GM12878 (cell line): ENCODE data around the gene USP17L28. TPM values are rescaled to one million over a fixed set of nuclear protein-coding genes. Genes with fewer than 3 reads are reported as not detected.
"Not testable (repeated sequence)": the region's sequence is repeated elsewhere in the genome, so short reads cannot be mapped to it uniquely, and the experiment has no call there.

ENCODE experiments used
- ATAC-seq: fragments of 200-7000 bp; cut with Tn5 transposase; 3 replicates; pipeline ENCODE4 v1.9.1; 2020; ENCODE audit warnings: mild to moderate bottlenecking, moderate library complexity
- BruUV-seq: library from RNA; stranded (reverse); fragments of 400-500 nt; replicated peaks from 2 replicates; lab custom pipeline; 2021; lab: Mats Ljungman, UMichigan
- CTCF ChIA-PET: fragments of 300-600 bp; sonication (Branson Sonifier 250); formaldehyde crosslinking; extraction: SDS; loops from one replicate; lab custom pipeline; 2021; ENCODE audit warnings: inconsistent platforms; lab: Yijun Ruan, JAX
- POLR2A ChIA-PET: fragments of 350-600 bp; formaldehyde crosslinking; extraction: SDS; loops from one replicate; lab custom pipeline; 2021; ENCODE audit warnings: inconsistent platforms; lab: Charles Lee
- RAD21 ChIA-PET: fragments of 300-600 bp; sonication (Branson Sonifier 250); formaldehyde crosslinking; loops from one replicate; lab custom pipeline; 2023; ENCODE audit warnings: antibody characterized with exemption; ENCODE audit not compliant: unreplicated experiment; lab: Charles Lee
- SMC1A ChIA-PET: fragments of 300-600 bp; sonication (Branson Sonifier 250); formaldehyde crosslinking; loops from one replicate; lab custom pipeline; 2023; ENCODE audit not compliant: unreplicated experiment, uncharacterized antibody; lab: Charles Lee
- DNase-seq: peaks from one replicate; pipeline ENCODE4 v3.0.0-alpha.2; 2011; ENCODE audit warnings: low read depth, low spot score
- FAIRE-seq: peaks from 3 replicates; lab custom pipeline; 2011; peaks lifted over from hg19 to GRCh38; lab: Jason Lieb, UNC
- H2AFZ ChIP-seq: 2 replicates; pipeline ENCODE4 v1.6.0; 2011; ENCODE audit warnings: low read depth, low read length, control low read depth; ENCODE audit not compliant: control insufficient read depth
- H3K27ac ChIP-seq: 2 replicates; pipeline ENCODE4 v1.5.1; 2011; ENCODE audit warnings: control low read depth; ENCODE audit not compliant: control insufficient read depth, insufficient read depth
- H3K27me3 ChIP-seq, 2 experiments: replicated peaks in 1 of 2; 2 replicates each; pipeline versions ENCODE4 v1.6.0 to v1.6.1; 2011; ENCODE audit warnings: low read length in 1 of 2; ENCODE audit not compliant: control insufficient read depth in 2 of 2, insufficient read depth in 2 of 2
- H3K36me3 ChIP-seq, 2 experiments: 2 replicates each; pipeline ENCODE4 v1.5.1; 2011; ENCODE audit warnings: low read length in 1 of 2; ENCODE audit not compliant: control insufficient read depth in 2 of 2, insufficient read depth in 2 of 2
- H3K4me1 ChIP-seq: 2 replicates; pipeline ENCODE4 v1.6.1; 2011; ENCODE audit warnings: mild to moderate bottlenecking, low read length, moderate library complexity, mixed read lengths; ENCODE audit not compliant: control insufficient read depth, insufficient read depth
- H3K4me2 ChIP-seq: 2 replicates; pipeline ENCODE4 v1.6.0; 2011; ENCODE audit warnings: control low read depth; ENCODE audit not compliant: control insufficient read depth, insufficient read depth
- H3K4me3 ChIP-seq: fragments of 200-600 bp; sonication (generic); 2 replicates; pipeline ENCODE4 v1.5.1; 2016
- H3K79me2 ChIP-seq: 2 replicates; pipeline ENCODE4 v1.6.0; 2011; ENCODE audit warnings: low read length; ENCODE audit not compliant: control insufficient read depth, insufficient read depth
- H3K9ac ChIP-seq: 2 replicates; pipeline ENCODE4 v1.8.0; 2011; ENCODE audit warnings: low read length, control low read depth, mixed read lengths; ENCODE audit not compliant: control insufficient read depth, insufficient read depth
- H3K9me3 ChIP-seq: replicated peaks from 3 replicates; pipeline ENCODE4 v1.5.1; 2011; ENCODE audit warnings: mild to moderate bottlenecking, low read length; ENCODE audit not compliant: control insufficient read depth, insufficient read depth
- H4K20me1 ChIP-seq: 2 replicates; pipeline ENCODE4 v1.6.0; 2011; ENCODE audit not compliant: control insufficient read depth, insufficient read depth
- WGBS: methylation state at CpG from one replicate; pipeline ENCODE4 v1.1.6; 2016; ENCODE audit warnings: low lambda C conversion rate; ENCODE audit not compliant: insufficient replicate concordance, insufficient coverage; ENCODE audit errors: missing lambda C conversion rate; 5-methylcytosine and 5-hydroxymethylcytosine counted together
- in situ Hi-C: fragments of 300-500 bp; cut with MboI; formaldehyde crosslinking; loops from 9 replicates; pipeline ENCODE4 v1.14.3; 2018; ENCODE audit warnings: mixed read lengths
- intact Hi-C: fragments of 100-400 bp; cut with micrococcal nuclease; formaldehyde crosslinking; loops from one replicate; pipeline ENCODE4 v1.14.2; 2022; ENCODE audit not compliant: unreplicated experiment
- polyA plus RNA-seq, 11 experiments: library from polyadenylated mRNA; depleted of rRNA in 4 of 11; unstranded in 6 of 11; stranded (reverse) in 5 of 11; fragments of >200 nt; fragmentation: Nextera tagmentation in 4 of 11; fragmentation: Illumina TruSeq in 1 of 11; extraction: Ambion mirVana in 4 of 11; extraction: Trizol in 1 of 11; gene quantifications; 1 replicate in 1 of 11; 2 replicates in 10 of 11; pipeline versions ENCODE4 v1.2.1 to v1.2.3, GENCODE V29; 2011 to 2016; ENCODE audit warnings: inconsistent platforms in 2 of 11, missing spikeins in 2 of 11, low read depth in 1 of 11
- total RNA-seq, 4 experiments: library from RNA; depleted of rRNA in 3 of 4; stranded (reverse); fragments of >200 nt in 3 of 4; fragmentation: Illumina TruSeq in 1 of 4; extraction: Trizol in 1 of 4; gene quantifications; 2 replicates each; pipeline versions ENCODE4 v1.2.1 to v1.2.3, GENCODE V29; 2013 to 2021
- TF ChIP-seq, protein P1 (sequence below): fragments of 450-650 bp; IDR thresholded peaks from 2 replicates; pipeline ENCODE4 v1.6.1; 2017; ENCODE audit warnings: low read depth, mild to moderate bottlenecking, moderate library complexity

The USP17L28 gene
- total and polyA plus RNA-seq, 10 of the 15 experiments (the other 5 are each of a cell fraction or from before 2014, with no cell fraction given) = not detected

- TF ChIP-seq, protein P1, sequence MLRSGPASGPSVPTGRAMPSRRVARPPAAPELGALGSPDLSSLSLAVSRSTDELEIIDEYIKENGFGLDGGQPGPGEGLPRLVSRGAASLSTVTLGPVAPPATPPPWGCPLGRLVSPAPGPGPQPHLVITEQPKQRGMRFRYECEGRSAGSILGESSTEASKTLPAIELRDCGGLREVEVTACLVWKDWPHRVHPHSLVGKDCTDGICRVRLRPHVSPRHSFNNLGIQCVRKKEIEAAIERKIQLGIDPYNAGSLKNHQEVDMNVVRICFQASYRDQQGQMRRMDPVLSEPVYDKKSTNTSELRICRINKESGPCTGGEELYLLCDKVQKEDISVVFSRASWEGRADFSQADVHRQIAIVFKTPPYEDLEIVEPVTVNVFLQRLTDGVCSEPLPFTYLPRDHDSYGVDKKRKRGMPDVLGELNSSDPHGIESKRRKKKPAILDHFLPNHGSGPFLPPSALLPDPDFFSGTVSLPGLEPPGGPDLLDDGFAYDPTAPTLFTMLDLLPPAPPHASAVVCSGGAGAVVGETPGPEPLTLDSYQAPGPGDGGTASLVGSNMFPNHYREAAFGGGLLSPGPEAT = no peak
These were observed 35.4 kb downstream of the USP17L28 start (continued) for GRCh38 chr4:9384126-9384525.

GRCh38 chr4:9389001-9389400 lies 40.3 kb downstream of the USP17L28 start:
- CTCF ChIA-PET, SMC1A ChIA-PET, BruUV-seq, intact Hi-C loops, H4K20me1 ChIP-seq, H2AFZ ChIP-seq, DNase-seq, H3K36me3 ChIP-seq, FAIRE-seq, H3K79me2 ChIP-seq, POLR2A ChIA-PET, H3K4me1 ChIP-seq, H3K9ac ChIP-seq, in situ Hi-C loops, ATAC-seq, RAD21 ChIA-PET, H3K4me3 ChIP-seq, H3K27ac ChIP-seq, H3K4me2 ChIP-seq, H3K27me3 ChIP-seq, H3K9me3 ChIP-seq: not testable (repeated sequence)
- WGBS = 22% methylated on average over 2 of the region's 2 CpGs

Other genes with a start within 250 kb of the USP17L28 start
Only the 7 nearest of the 20 such genes appear.
- gene USP17L24, start 23.7 kb upstream of the USP17L28 start, total RNA-seq (2014; rRNA removed) = not detected in 2 replicates
- gene USP17L24, start 23.7 kb upstream of the USP17L28 start, total RNA-seq (2014; rRNA removed; fragmentation: Illumina TruSeq; extraction: Trizol) = not detected in 2 replicates
- gene USP17L24, start 23.7 kb upstream of the USP17L28 start, total RNA-seq (2021) = not detected in 2 replicates
- gene USP17L24, start 23.7 kb upstream of the USP17L28 start, polyA plus RNA-seq (2011; rRNA removed) = not detected in 2 replicates
- not detected in 2 replicates for gene USP17L24, start 23.7 kb upstream of the USP17L28 start, polyA plus RNA-seq (2014; fragmentation: Illumina TruSeq; extraction: Trizol)
- not detected for gene USP17L24, start 23.7 kb upstream of the USP17L28 start, polyA plus RNA-seq (2014; fragmentation: Nextera tagmentation; extraction: Ambion mirVana)
- gene USP17L24, start 23.7 kb upstream of the USP17L28 start, polyA plus RNA-seq (2014; rRNA removed) = not detected in 2 replicates
- gene USP17L24, start 23.7 kb upstream of the USP17L28 start, polyA plus RNA-seq (2016; fragmentation: Nextera tagmentation; extraction: Ambion mirVana) = not detected
- not detected in 2 replicates for gene USP17L25, start 19.0 kb upstream of the USP17L28 start, total RNA-seq (2014; rRNA removed)
- gene USP17L25, start 19.0 kb upstream of the USP17L28 start, total RNA-seq (2014; rRNA removed; fragmentation: Illumina TruSeq; extraction: Trizol) = not detected in 2 replicates
- not detected in 2 replicates for gene USP17L25, start 19.0 kb upstream of the USP17L28 start, total RNA-seq (2021)
- gene USP17L25, start 19.0 kb upstream of the USP17L28 start, polyA plus RNA-seq (2011; rRNA removed) = not detected in 2 replicates
- not detected in 2 replicates for gene USP17L25, start 19.0 kb upstream of the USP17L28 start, polyA plus RNA-seq (2014; fragmentation: Illumina TruSeq; extraction: Trizol)
- not detected for gene USP17L25, start 19.0 kb upstream of the USP17L28 start, polyA plus RNA-seq (2014; fragmentation: Nextera tagmentation; extraction: Ambion mirVana)
- gene USP17L25, start 19.0 kb upstream of the USP17L28 start, polyA plus RNA-seq (2014; rRNA removed) = not detected in 2 replicates
- gene USP17L25, start 19.0 kb upstream of the USP17L28 start, polyA plus RNA-seq (2016; fragmentation: Nextera tagmentation; extraction: Ambion mirVana) = not detected
- not detected in 2 replicates for gene USP17L26, start 14.2 kb upstream of the USP17L28 start, total RNA-seq (2014; rRNA removed)
- gene USP17L26, start 14.2 kb upstream of the USP17L28 start, total RNA-seq (2014; rRNA removed; fragmentation: Illumina TruSeq; extraction: Trizol) = not detected in 2 replicates
- gene USP17L26, start 14.2 kb upstream of the USP17L28 start, total RNA-seq (2021) = not detected in 2 replicates
- gene USP17L26, start 14.2 kb upstream of the USP17L28 start, polyA plus RNA-seq (2011; rRNA removed) = not detected in 2 replicates
- gene USP17L26, start 14.2 kb upstream of the USP17L28 start, polyA plus RNA-seq (2014; fragmentation: Illumina TruSeq; extraction: Trizol) = not detected in 2 replicates
- gene USP17L26, start 14.2 kb upstream of the USP17L28 start, polyA plus RNA-seq (2014; fragmentation: Nextera tagmentation; extraction: Ambion mirVana) = not detected
- not detected in 2 replicates for gene USP17L26, start 14.2 kb upstream of the USP17L28 start, polyA plus RNA-seq (2014; rRNA removed)
- not detected for gene USP17L26, start 14.2 kb upstream of the USP17L28 start, polyA plus RNA-seq (2016; fragmentation: Nextera tagmentation; extraction: Ambion mirVana)
- gene USP17L5, start 9.5 kb upstream of the USP17L28 start, total RNA-seq (2014; rRNA removed) = not detected in 2 replicates
- gene USP17L5, start 9.5 kb upstream of the USP17L28 start, total RNA-seq (2014; rRNA removed; fragmentation: Illumina TruSeq; extraction: Trizol) = not detected in 2 replicates
- gene USP17L5, start 9.5 kb upstream of the USP17L28 start, total RNA-seq (2021) = not detected in 2 replicates
- not detected in 2 replicates for gene USP17L5, start 9.5 kb upstream of the USP17L28 start, polyA plus RNA-seq (2011; rRNA removed)
- gene USP17L5, start 9.5 kb upstream of the USP17L28 start, polyA plus RNA-seq (2014; fragmentation: Illumina TruSeq; extraction: Trizol) = not detected in 2 replicates
- gene USP17L5, start 9.5 kb upstream of the USP17L28 start, polyA plus RNA-seq (2014; fragmentation: Nextera tagmentation; extraction: Ambion mirVana) = not detected
- not detected in 2 replicates for gene USP17L5, start 9.5 kb upstream of the USP17L28 start, polyA plus RNA-seq (2014; rRNA removed)
- not detected for gene USP17L5, start 9.5 kb upstream of the USP17L28 start, polyA plus RNA-seq (2016; fragmentation: Nextera tagmentation; extraction: Ambion mirVana)
- gene USP17L27, start 4.7 kb upstream of the USP17L28 start, total RNA-seq (2014; rRNA removed) = not detected in 2 replicates
- not detected in 2 replicates for gene USP17L27, start 4.7 kb upstream of the USP17L28 start, total RNA-seq (2014; rRNA removed; fragmentation: Illumina TruSeq; extraction: Trizol)
- gene USP17L27, start 4.7 kb upstream of the USP17L28 start, total RNA-seq (2021) = not detected in 2 replicates
- gene USP17L27, start 4.7 kb upstream of the USP17L28 start, polyA plus RNA-seq (2011; rRNA removed) = not detected in 2 replicates
- not detected in 2 replicates for gene USP17L27, start 4.7 kb upstream of the USP17L28 start, polyA plus RNA-seq (2014; fragmentation: Illumina TruSeq; extraction: Trizol)
- not detected for gene USP17L27, start 4.7 kb upstream of the USP17L28 start, polyA plus RNA-seq (2014; fragmentation: Nextera tagmentation; extraction: Ambion mirVana)
- not detected in 2 replicates for gene USP17L27, start 4.7 kb upstream of the USP17L28 start, polyA plus RNA-seq (2014; rRNA removed)
- gene USP17L27, start 4.7 kb upstream of the USP17L28 start, polyA plus RNA-seq (2016; fragmentation: Nextera tagmentation; extraction: Ambion mirVana) = not detected
- not detected in 2 replicates for gene USP17L29, start 4.7 kb downstream of the USP17L28 start, total RNA-seq (2014; rRNA removed)
- gene USP17L29, start 4.7 kb downstream of the USP17L28 start, total RNA-seq (2014; rRNA removed; fragmentation: Illumina TruSeq; extraction: Trizol) = not detected in 2 replicates
- gene USP17L29, start 4.7 kb downstream of the USP17L28 start, total RNA-seq (2021) = not detected in 2 replicates
- not detected in 2 replicates for gene USP17L29, start 4.7 kb downstream of the USP17L28 start, polyA plus RNA-seq (2011; rRNA removed)
- not detected in 2 replicates for gene USP17L29, start 4.7 kb downstream of the USP17L28 start, polyA plus RNA-seq (2014; fragmentation: Illumina TruSeq; extraction: Trizol)
- not detected for gene USP17L29, start 4.7 kb downstream of the USP17L28 start, polyA plus RNA-seq (2014; fragmentation: Nextera tagmentation; extraction: Ambion mirVana)
- not detected in 2 replicates for gene USP17L29, start 4.7 kb downstream of the USP17L28 start, polyA plus RNA-seq (2014; rRNA removed)
- not detected for gene USP17L29, start 4.7 kb downstream of the USP17L28 start, polyA plus RNA-seq (2016; fragmentation: Nextera tagmentation; extraction: Ambion mirVana)
- not detected in 2 replicates for gene USP17L30, start 14.2 kb downstream of the USP17L28 start, total RNA-seq (2014; rRNA removed)
- gene USP17L30, start 14.2 kb downstream of the USP17L28 start, total RNA-seq (2014; rRNA removed; fragmentation: Illumina TruSeq; extraction: Trizol) = not detected in 2 replicates
- not detected in 2 replicates for gene USP17L30, start 14.2 kb downstream of the USP17L28 start, total RNA-seq (2021)
- gene USP17L30, start 14.2 kb downstream of the USP17L28 start, polyA plus RNA-seq (2011; rRNA removed) = not detected in 2 replicates
- not detected in 2 replicates for gene USP17L30, start 14.2 kb downstream of the USP17L28 start, polyA plus RNA-seq (2014; fragmentation: Illumina TruSeq; extraction: Trizol)
- gene USP17L30, start 14.2 kb downstream of the USP17L28 start, polyA plus RNA-seq (2014; fragmentation: Nextera tagmentation; extraction: Ambion mirVana) = not detected
- not detected in 2 replicates for gene USP17L30, start 14.2 kb downstream of the USP17L28 start, polyA plus RNA-seq (2014; rRNA removed)
- not detected for gene USP17L30, start 14.2 kb downstream of the USP17L28 start, polyA plus RNA-seq (2016; fragmentation: Nextera tagmentation; extraction: Ambion mirVana)